H9 (cell line): ENCODE measurements around the gene DMRT1. TPM values are rescaled to one million over a fixed set of nuclear protein-coding genes. Genes with fewer than 3 reads are reported as not detected.

Experiments used
- DNase-seq: peaks from one replicate; pipeline ENCODE4 v3.0.0-alpha.2; 2017
- H2AFZ ChIP-seq: one replicate; pipeline ENCODE4 v1.6.1; 2013; ENCODE audit warnings: mild to moderate bottlenecking, low read length, control low read depth, moderate library complexity
- H2AK5ac ChIP-seq: 2 replicates; pipeline ENCODE4 v1.6.1; 2013; ENCODE audit warnings: low read length, control low read depth, mixed read lengths; ENCODE audit not compliant: insufficient read length
- H2BK120ac ChIP-seq: one replicate; pipeline ENCODE4 v1.6.1; 2013; ENCODE audit warnings: low read depth, mild to moderate bottlenecking, low read length, control low read depth, inconsistent platforms; ENCODE audit not compliant: poor library complexity, severe bottlenecking
- H2BK12ac ChIP-seq: 2 replicates; pipeline ENCODE4 v1.6.1; 2013; ENCODE audit warnings: low read length, control low read depth, mixed read lengths, low read depth; ENCODE audit not compliant: insufficient read length
- H2BK15ac ChIP-seq: 2 replicates; pipeline ENCODE4 v1.6.1; 2013; ENCODE audit warnings: low read depth, low read length, control low read depth
- H2BK20ac ChIP-seq: one replicate; pipeline ENCODE4 v1.6.1; 2013; ENCODE audit warnings: low read depth, mild to moderate bottlenecking, low read length, control low read depth, inconsistent platforms; ENCODE audit not compliant: poor library complexity, severe bottlenecking
- H2BK5ac ChIP-seq: 2 replicates; pipeline ENCODE4 v1.6.1; 2013; ENCODE audit warnings: low read length, control low read depth, mixed read lengths; ENCODE audit not compliant: insufficient read length
- H3K14ac ChIP-seq: 2 replicates; pipeline ENCODE4 v1.6.1; 2013; ENCODE audit warnings: low read length, control low read depth; ENCODE audit not compliant: insufficient read depth
- H3K18ac ChIP-seq: 2 replicates; pipeline ENCODE4 v1.6.1; 2013; ENCODE audit warnings: low read depth, mild to moderate bottlenecking, mixed read lengths, low read length, control low read depth; ENCODE audit not compliant: insufficient read length
- H3K23ac ChIP-seq: 2 replicates; pipeline ENCODE4 v1.6.1; 2013; ENCODE audit warnings: low read length, control low read depth, mixed read lengths, low read depth; ENCODE audit not compliant: insufficient read length
- H3K23me2 ChIP-seq: 2 replicates; pipeline ENCODE4 v1.6.1; 2013; ENCODE audit warnings: low read depth, mild to moderate bottlenecking, mixed read lengths, low read length, control low read depth; ENCODE audit not compliant: insufficient read length, poor library complexity, severe bottlenecking
- H3K27ac ChIP-seq: 2 replicates; pipeline ENCODE4 v1.5.1; 2013; ENCODE audit warnings: low read length, control low read depth, mixed read lengths, low read depth; ENCODE audit not compliant: insufficient read length
- H3K27me3 ChIP-seq: 2 replicates; pipeline ENCODE4 v1.6.1; 2013; ENCODE audit warnings: low read length, control low read depth, inconsistent platforms; ENCODE audit not compliant: insufficient read depth
- H3K4ac ChIP-seq: 2 replicates; pipeline ENCODE4 v1.6.1; 2013; ENCODE audit warnings: low read depth, mild to moderate bottlenecking, control low read depth, inconsistent platforms, low read length, moderate library complexity
- H3K4me1 ChIP-seq: 2 replicates; pipeline ENCODE4 v1.6.1; 2013; ENCODE audit warnings: low read length, control low read depth, inconsistent platforms; ENCODE audit not compliant: insufficient read depth
- H3K4me2 ChIP-seq: 2 replicates; pipeline ENCODE4 v1.6.1; 2013; ENCODE audit warnings: low read length, control low read depth, mixed read lengths; ENCODE audit not compliant: insufficient read length, insufficient read depth
- H3K56ac ChIP-seq: 2 replicates; pipeline ENCODE4 v1.6.1; 2013; ENCODE audit warnings: low read depth, mild to moderate bottlenecking, mixed read lengths, low read length, control low read depth; ENCODE audit not compliant: insufficient read length
- H3K79me1 ChIP-seq: 2 replicates; pipeline ENCODE4 v1.6.1; 2013; ENCODE audit warnings: low read depth, mild to moderate bottlenecking, moderate library complexity, low read length, control low read depth, inconsistent platforms; ENCODE audit not compliant: insufficient read depth, poor library complexity, severe bottlenecking
- H3K79me2 ChIP-seq: 2 replicates; pipeline ENCODE4 v1.6.1; 2013; ENCODE audit warnings: low read length, control low read depth, inconsistent platforms; ENCODE audit not compliant: insufficient read depth
- H3K9ac ChIP-seq: 2 replicates; pipeline ENCODE4 v1.6.1; 2013; ENCODE audit warnings: low read length, control low read depth, mixed read lengths; ENCODE audit not compliant: insufficient read length; ENCODE audit errors: extremely low read depth
- H3K9me3 ChIP-seq: one replicate; pipeline ENCODE4 v1.6.1; 2013; ENCODE audit warnings: low read depth, low read length, inconsistent platforms; ENCODE audit not compliant: control insufficient read depth
- H3T11ph ChIP-seq: one replicate; pipeline ENCODE4 v1.6.1; 2013; ENCODE audit warnings: mild to moderate bottlenecking, low read length, control low read depth, inconsistent platforms
- H4K20me1 ChIP-seq: one replicate; pipeline ENCODE4 v1.6.1; 2013; ENCODE audit not compliant: control insufficient read depth, insufficient read length, insufficient read depth
- H4K5ac ChIP-seq: 2 replicates; pipeline ENCODE4 v1.6.1; 2013; ENCODE audit warnings: low read depth, mild to moderate bottlenecking, mixed read lengths, low read length, control low read depth; ENCODE audit not compliant: insufficient read length
- H4K8ac ChIP-seq: replicated peaks from 2 replicates; pipeline ENCODE4 v1.6.1; 2013; ENCODE audit warnings: low read length, control low read depth, mixed read lengths, low read depth; ENCODE audit not compliant: insufficient read length
- H4K91ac ChIP-seq: 2 replicates; pipeline ENCODE4 v1.6.1; 2013; ENCODE audit warnings: low read depth, mild to moderate bottlenecking, moderate library complexity, mixed read lengths, low read length, control low read depth; ENCODE audit not compliant: insufficient read length
- H3K27ac Mint-ChIP-seq, 3 experiments: 2 replicates in 2 of 3; 3 replicates in 1 of 3; pipeline ENCODE4 v1.8.0; 2020 to 2021; ENCODE audit warnings: mixed read lengths in 3 of 3, mild to moderate bottlenecking in 1 of 3, moderate library complexity in 1 of 3
- H3K27me3 Mint-ChIP-seq: 2 replicates; pipeline ENCODE4 v1.8.0; 2021; ENCODE audit warnings: low read depth, mild to moderate bottlenecking, moderate library complexity, mixed read lengths
- H3K36me3 Mint-ChIP-seq, 3 experiments: 2 replicates in 2 of 3; 3 replicates in 1 of 3; pipeline ENCODE4 v1.8.0; 2020 to 2021; ENCODE audit warnings: low read depth in 3 of 3, mixed read lengths in 3 of 3; ENCODE audit not compliant: insufficient read depth in 1 of 3
- H3K4me1 Mint-ChIP-seq, 2 experiments: 2 replicates each; pipeline ENCODE4 v1.8.0; 2020; ENCODE audit warnings: mixed read lengths in 2 of 2
- H3K4me3 Mint-ChIP-seq, 2 experiments: 2 replicates in 1 of 2; 3 replicates in 1 of 2; pipeline ENCODE4 v1.8.0; 2020 to 2021; ENCODE audit warnings: mild to moderate bottlenecking in 2 of 2, mixed read lengths in 2 of 2, moderate library complexity in 1 of 2
- H3K9me3 Mint-ChIP-seq, 2 experiments: 2 replicates in 1 of 2; 3 replicates in 1 of 2; pipeline ENCODE4 v1.8.0; 2020; ENCODE audit warnings: mild to moderate bottlenecking in 2 of 2, mixed read lengths in 2 of 2, moderate library complexity in 1 of 2
- CTCF ChIP-seq: fragments of 200-600 bp; sonication (generic); conservative IDR thresholded peaks from 3 replicates; pipeline ENCODE4 v1.8.0; 2021; ENCODE audit warnings: antibody characterized with exemption, mild to moderate bottlenecking
- WGBS: extraction: QIAGEN DNeasy Blood & Tissue Kit; methylation state at CpG from one replicate; pipeline ENCODE4 v1.1.7; 2013; ENCODE audit warnings: missing lambda C conversion rate, low lambda C conversion rate, mixed read lengths; ENCODE audit not compliant: insufficient read length; ENCODE audit errors: extremely low coverage; 5-methylcytosine and 5-hydroxymethylcytosine counted together
- total RNA-seq: library from RNA; stranded (reverse); gene quantifications from 2 replicates; pipeline ENCODE4 v1.2.1, GENCODE V29; 2021

The DMRT1 gene
- total RNA-seq, 1 experiment from 2014 or later, result not detected

- peak overlapping the region; percentile 45 to 80 for H3K4me3 Mint-ChIP-seq
- H3K18ac ChIP-seq, result no peak overlapping the region
- H3K79me2 ChIP-seq, result no peaks in the 10 kb centered on the region
- no peak overlapping the region for H2AK5ac ChIP-seq
- no peak overlapping the region for H2BK15ac ChIP-seq
- no peaks in the 10 kb centered on the region for H3K36me3 Mint-ChIP-seq
- H4K5ac ChIP-seq, result no peak overlapping the region
- no peak overlapping the region for H2BK5ac ChIP-seq
- H4K91ac ChIP-seq, result no peak overlapping the region
- no peak overlapping the region for H3T11ph ChIP-seq
- H3K27ac ChIP-seq, result no peak overlapping the region
- H3K27me3 ChIP-seq, result peaks cover 80% of the 10 kb centered on the region
- WGBS, result no CpG with 5 or more reads among the region's 23 CpGs
- no peak overlapping the region for H3K27ac Mint-ChIP-seq
- H2BK20ac ChIP-seq, result no peak overlapping the region
- no peak overlapping the region for H3K23ac ChIP-seq
- peak overlapping the region; percentile 66 for H3K4me2 ChIP-seq
- peaks cover 96% of the 10 kb centered on the region for H3K27me3 Mint-ChIP-seq
- no peaks in the 10 kb centered on the region for H3K9me3 ChIP-seq
- H3K4ac ChIP-seq, result no peak overlapping the region
- no peak overlapping the region for H2BK120ac ChIP-seq
- no peak overlapping the region for H3K9ac ChIP-seq
- H4K20me1 ChIP-seq, result no peaks in the 10 kb centered on the region
- H3K4me1 Mint-ChIP-seq, result peaks cover 30 to 44% of the 10 kb centered on the region in 2 experiments
- H3K14ac ChIP-seq, result no peak overlapping the region
- no peak overlapping the region for H4K8ac ChIP-seq
- peaks cover 23% of the 10 kb centered on the region for H3K23me2 ChIP-seq
- no peak overlapping the region for H3K56ac ChIP-seq
- no peaks in the 10 kb centered on the region for H3K4me1 ChIP-seq
- no peak overlapping the region for H2BK12ac ChIP-seq
- H3K9me3 Mint-ChIP-seq, result peaks cover 0 to 2% of the 10 kb centered on the region in 2 experiments; a peak in 2 of 5 replicates
- DNase-seq, result no peak
- no peak overlapping the region for H2AFZ ChIP-seq
- TF ChIP-seq CTCF, result no peak
- no peaks in the 10 kb centered on the region for H3K79me1 ChIP-seq
Measured at GRCh38 chr9:975740-976257, 134.3 kb downstream of the DMRT1 start.
